ENCODE data around the gene MT1X. TPM values are rescaled to one million over a fixed set of nuclear protein-coding genes. Genes with fewer than 3 reads are reported as not detected.

Gene MT1X
- total RNA-seq, 4 donors from 2014 or later: 7.4 to 201 (median 66.3) TPM

DNA sequence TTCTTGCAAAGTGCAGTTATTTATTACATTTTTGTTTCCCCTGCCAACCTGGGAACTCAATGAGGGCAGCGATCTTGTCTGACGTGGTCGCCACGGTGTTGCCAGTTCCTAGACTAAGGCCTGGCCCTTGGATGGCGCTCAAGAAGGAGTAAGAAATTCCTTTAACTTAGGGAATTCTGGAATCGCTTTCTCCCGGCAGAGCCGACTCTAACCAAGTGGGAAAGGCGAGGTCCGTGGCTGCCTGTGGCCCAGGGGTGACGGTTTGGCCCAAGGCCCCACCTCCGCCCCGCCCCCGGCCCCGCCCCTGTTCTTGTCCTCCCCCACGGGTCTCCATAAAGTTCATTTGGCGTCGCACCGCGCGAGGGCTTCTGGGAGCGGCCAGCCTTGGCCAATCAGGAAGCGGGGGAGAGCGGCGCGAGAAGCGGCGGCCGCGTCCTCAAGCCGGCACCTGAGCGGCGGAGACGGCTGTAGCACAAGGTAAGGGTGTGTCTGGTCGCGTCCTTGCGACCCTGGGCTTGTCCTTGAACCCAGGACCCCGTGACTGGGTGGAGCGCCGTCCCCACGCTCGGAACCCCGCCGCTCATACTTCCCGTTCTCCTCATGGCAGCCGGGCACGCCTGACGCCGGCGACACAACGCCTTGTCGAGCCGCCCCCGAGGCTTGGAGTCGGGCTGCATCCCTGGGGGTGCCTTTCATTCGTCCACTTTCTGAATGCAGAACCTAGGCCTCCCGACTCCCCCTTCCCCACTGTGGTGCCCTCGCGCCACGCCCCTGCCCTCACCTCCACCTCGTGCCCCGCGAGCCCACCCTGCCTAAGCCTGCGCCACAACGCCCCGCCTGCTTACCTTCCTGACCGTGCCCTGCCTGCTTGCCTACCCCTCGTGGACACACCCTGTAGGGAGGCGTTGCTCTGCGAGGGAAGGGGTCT lies 47.7 kb downstream of the MT1X start, which contains the start of gene NUP93:
TSS of gene NUP93 (plus strand) at position 395 of the 928 bp plus-strand sequence. CDS start 18,119 bp downstream, outside the sequence.
- intact Hi-C loops (cut with DNase I; ENCODE audit: low total_unique reads): no loop called here
- peak within 1 kb of the TSS; percentile 79 to 89 for H3K27ac ChIP-seq

DNA sequence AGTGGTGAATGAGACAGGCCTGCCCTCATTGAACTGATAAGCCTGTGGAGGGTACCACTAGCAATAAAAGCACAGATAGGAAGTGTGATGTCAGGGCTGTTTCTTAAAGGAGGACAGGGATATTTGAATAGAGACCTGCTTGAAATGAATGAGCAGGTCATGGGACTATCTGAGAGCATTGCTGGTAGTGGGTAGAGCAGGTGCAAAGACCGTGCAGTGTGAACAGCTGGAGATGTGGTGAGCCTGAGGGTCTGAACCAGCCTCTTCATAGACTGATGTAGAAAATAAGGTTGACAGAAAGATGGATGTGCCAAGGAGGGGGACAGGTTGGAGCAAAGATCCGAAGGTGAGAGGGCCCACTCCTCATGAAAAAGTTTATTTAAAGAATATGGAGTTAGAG lies 50.1 kb downstream of the MT1X start:
- TF ChIP-seq, protein P1, sequence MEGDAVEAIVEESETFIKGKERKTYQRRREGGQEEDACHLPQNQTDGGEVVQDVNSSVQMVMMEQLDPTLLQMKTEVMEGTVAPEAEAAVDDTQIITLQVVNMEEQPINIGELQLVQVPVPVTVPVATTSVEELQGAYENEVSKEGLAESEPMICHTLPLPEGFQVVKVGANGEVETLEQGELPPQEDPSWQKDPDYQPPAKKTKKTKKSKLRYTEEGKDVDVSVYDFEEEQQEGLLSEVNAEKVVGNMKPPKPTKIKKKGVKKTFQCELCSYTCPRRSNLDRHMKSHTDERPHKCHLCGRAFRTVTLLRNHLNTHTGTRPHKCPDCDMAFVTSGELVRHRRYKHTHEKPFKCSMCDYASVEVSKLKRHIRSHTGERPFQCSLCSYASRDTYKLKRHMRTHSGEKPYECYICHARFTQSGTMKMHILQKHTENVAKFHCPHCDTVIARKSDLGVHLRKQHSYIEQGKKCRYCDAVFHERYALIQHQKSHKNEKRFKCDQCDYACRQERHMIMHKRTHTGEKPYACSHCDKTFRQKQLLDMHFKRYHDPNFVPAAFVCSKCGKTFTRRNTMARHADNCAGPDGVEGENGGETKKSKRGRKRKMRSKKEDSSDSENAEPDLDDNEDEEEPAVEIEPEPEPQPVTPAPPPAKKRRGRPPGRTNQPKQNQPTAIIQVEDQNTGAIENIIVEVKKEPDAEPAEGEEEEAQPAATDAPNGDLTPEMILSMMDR (IDR thresholded peaks at IDR 0.05): no peak
- no peak for TF ChIP-seq POLR2A (IDR thresholded peaks at IDR 0.05)
- no peaks in the 10 kb centered on the region for H3K9me3 ChIP-seq
- no peak overlapping the region for H3K27ac ChIP-seq
- H3K4me3 ChIP-seq: no peak overlapping the region
- peaks cover 0 to 7% of the 10 kb centered on the region in 2 donors for H3K4me1 ChIP-seq
- intact Hi-C loops (cut with DNase I; ENCODE audit: low total_unique reads): no loop called here
- no peak for DNase-seq
- no peaks in the 10 kb centered on the region for H3K36me3 ChIP-seq
- H3K27me3 ChIP-seq: no peaks in the 10 kb centered on the region

More for the DNA sequence above, 47.7 kb downstream of the MT1X start, which contains the start of gene NUP93:
- peak; percentile 89 to 91 for DNase-seq
- H3K4me3 ChIP-seq: peak within 1 kb of the TSS; percentile 86 to 92
- no peaks in the 10 kb centered on the region for H3K36me3 ChIP-seq
- H3K9me3 ChIP-seq: no peaks in the 10 kb centered on the region
- H3K4me1 ChIP-seq: peaks cover 0 to 7% of the 10 kb centered on the region in 2 donors
- H3K27me3 ChIP-seq: no peaks in the 10 kb centered on the region
- TF ChIP-seq, protein P1 (IDR thresholded peaks at IDR 0.05): peak in 1 of 4 experiments; percentile 17
- TF ChIP-seq POLR2A (IDR thresholded peaks at IDR 0.05): peak; percentile 34 to 61

DNA sequence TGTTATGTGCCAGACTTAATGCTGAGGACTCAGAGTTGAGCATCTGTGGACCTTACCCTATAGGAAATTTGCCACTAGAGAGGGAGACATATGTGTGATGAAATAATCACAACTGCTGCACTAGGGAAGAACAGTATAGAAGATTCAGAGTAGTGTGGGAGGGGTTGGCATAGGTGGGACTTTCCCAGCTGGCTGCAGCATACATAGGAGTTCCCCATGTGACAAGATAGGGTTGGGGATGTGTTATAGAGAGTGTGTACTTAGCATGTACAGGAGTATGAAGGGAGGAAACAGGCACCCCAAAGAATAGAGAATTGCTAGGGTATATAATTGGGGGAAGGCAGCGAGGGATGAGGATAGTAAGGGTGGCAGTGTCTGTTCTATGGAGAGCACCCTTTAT lies 50.6 kb downstream of the MT1X start:
- Histone ChIP-seq H3K27me3 (no peaks in the 10 kb centered on the region), H3K36me3 (no peaks in the 10 kb centered on the region), H3K4me3 (no peak overlapping the region), H3K27ac (no peak overlapping the region), H3K9me3 (no peaks in the 10 kb centered on the region), H3K4me1 (peaks cover 0 to 7% of the 10 kb centered on the region in 2 donors)
- intact Hi-C loops (cut with DNase I; ENCODE audit: low total_unique reads): no loop called here
- DNase-seq: no peak
- no peak for TF ChIP-seq POLR2A (IDR thresholded peaks at IDR 0.05)
- TF ChIP-seq, protein P1 (IDR thresholded peaks at IDR 0.05): no peak

Other genes starting within 250 kb of the MT1X start
- gene NUDT21, start 231.1 kb upstream of the MT1X start, total RNA-seq: 100 to 1,000 TPM in 2 of 4 donors, 10 to 100 TPM in 2; 23.1 to 184 (median 89.2) TPM
- 10 to 100 TPM in 2 of 4 donors, 1 to 10 TPM in 2; 5.0 to 78.9 (median 20.3) TPM for gene OGFOD1, start 230.9 kb upstream of the MT1X start, total RNA-seq
- gene BBS2, start 162.4 kb upstream of the MT1X start, total RNA-seq: 100 to 1,000 TPM in 1 of 4 donors, 10 to 100 TPM in 3; 44.1 to 209 (median 82.8) TPM
- not detected for gene MT4, start 117.4 kb upstream of the MT1X start, total RNA-seq
- gene MT3, start 92.9 kb upstream of the MT1X start, total RNA-seq: not detected
- 100 to 1,000 TPM in 1 of 4 donors, 10 to 100 TPM in 1, under 1 TPM in 2; 0.69 to 152 (median 17.4) TPM for gene MT2A, start 73.9 kb upstream of the MT1X start, total RNA-seq
- gene MT1E, start 56.7 kb upstream of the MT1X start, total RNA-seq: 10 to 100 TPM in 2 of 4 donors, under 1 TPM in 1, not detected in 1; 0.48 to 51.9 (median 51.2) TPM
- 10 to 100 TPM in 1 of 4 donors, 1 to 10 TPM in 1, not detected in 2; 6.2 to 16.6 TPM for gene MT1M, start 49.8 kb upstream of the MT1X start, total RNA-seq
- gene MT1A, start 43.8 kb upstream of the MT1X start, total RNA-seq: 10 to 100 TPM in 1 of 4 donors, not detected in 3; 13.8 TPM
- gene MT1B, start 30.6 kb upstream of the MT1X start, total RNA-seq: not detected
- 1 to 10 TPM in 1 of 4 donors, not detected in 3; 2.1 TPM for gene MT1F, start 24.5 kb upstream of the MT1X start, total RNA-seq
- gene MT1G, start 14.4 kb upstream of the MT1X start, total RNA-seq: 10 to 100 TPM in 1 of 4 donors, not detected in 3; 51.8 TPM
- not detected for gene MT1H, start 12.7 kb upstream of the MT1X start, total RNA-seq
- 10 to 100 TPM; 17.6 to 71.0 (median 34.5) TPM for gene NUP93, start 47.7 kb downstream of the MT1X start, total RNA-seq
- gene SLC12A3, start 182.7 kb downstream of the MT1X start, total RNA-seq: under 1 TPM in 1 of 4 donors, not detected in 3; 0.14 TPM
- 100 to 1,000 TPM in 3 of 4 donors, 10 to 100 TPM in 1; 51.5 to 136 (median 112) TPM for gene HERPUD1, start 249.7 kb downstream of the MT1X start, total RNA-seq